Esophagus squamous epithelium (tissue), 5 donors: ENCODE measurements around the gene SLAMF6. TPM values are rescaled to one million over a fixed set of nuclear protein-coding genes. Genes with fewer than 3 reads are reported as not detected.

Experiments
- DNase-seq: peaks from one replicate; lab custom pipeline; 2025; lab: John Stamatoyannopoulos, UW
- H3K27ac ChIP-seq, 4 donors: fragments of 200-600 bp; sonication (generic); one replicate each; pipeline ENCODE4 v1.5.1; 2016 to 2019; ENCODE audit warnings: mild to moderate bottlenecking in 1 of 4
- H3K27me3 ChIP-seq, 4 donors: fragments of 200-600 bp; sonication (generic); 1 replicate in 3 of 4; 2 replicates in 1 of 4; pipeline versions ENCODE4 v1.5.1 to v1.6.0; 2017 to 2021; ENCODE audit warnings: antibody characterized with exemption in 1 of 4
- H3K36me3 ChIP-seq, 3 donors: fragments of 200-600 bp; sonication (generic); one replicate each; pipeline ENCODE4 v1.5.1; 2016 to 2019
- H3K4me1 ChIP-seq, 3 donors: fragments of 200-600 bp; sonication (generic); one replicate each; pipeline ENCODE4 v1.5.1; 2017 to 2019
- H3K4me3 ChIP-seq, 4 donors: fragments of 200-600 bp; sonication (generic); 1 replicate in 3 of 4; 2 replicates in 1 of 4; pipeline ENCODE4 v1.5.1; 2016 to 2019; ENCODE audit warnings: mild to moderate bottlenecking in 2 of 4, moderate library complexity in 1 of 4
- H3K9me3 ChIP-seq, 3 donors: fragments of 200-600 bp; sonication (generic); one replicate each; pipeline ENCODE4 v1.5.1; 2016 to 2019
- CTCF ChIP-seq, 6 experiments: fragments of 450-650 bp in 4 of 6; fragments of 200-600 bp in 2 of 6; sonication (generic) in 2 of 6; IDR thresholded peaks; one replicate each; pipeline ENCODE4 v1.5.1; 2016 to 2019; ENCODE audit warnings: antibody characterized with exemption in 6 of 6, mild to moderate bottlenecking in 4 of 6, moderate library complexity in 4 of 6
- POLR2A ChIP-seq, 4 donors: fragments of 450-650 bp; IDR thresholded peaks; one replicate each; pipeline ENCODE4 v1.6.1; 2017; ENCODE audit warnings: antibody characterized with exemption in 4 of 4, mild to moderate bottlenecking in 4 of 4, moderate library complexity in 3 of 4
- WGBS, 2 donors: methylation state at CpG; one replicate each; pipeline ENCODE4 v1.1.5; 2018; 5-methylcytosine and 5-hydroxymethylcytosine counted together
- intact Hi-C: fragments of 100-400 bp; cut with DNase I; formaldehyde crosslinking; loops from one replicate; pipeline ENCODE4 v1.15.0; 2022
- total RNA-seq, 4 donors: library from RNA; depleted of rRNA; stranded (reverse); fragments of >200 nt; gene quantifications; one replicate each; pipeline ENCODE4 v1.1.0, GENCODE V29; 2016
- donor health status: DM: yes; HTN: yes; CAD: no.

SLAMF6 gene
- total RNA-seq, 4 donors from 2014 or later = 1.2 to 5.0 (median 1.5) TPM

- H3K36me3 ChIP-seq = no peaks in the 10 kb centered on the region
- H3K4me3 ChIP-seq = no peak overlapping the region
- TF ChIP-seq CTCF (IDR thresholded peaks at IDR 0.05) = no peak
- no peak for TF ChIP-seq POLR2A (IDR thresholded peaks at IDR 0.05)
- intact Hi-C loops = no loop called here
- H3K27ac ChIP-seq = no peak overlapping the region
- no peaks in the 10 kb centered on the region for H3K9me3 ChIP-seq
- DNase-seq = no peak
- H3K27me3 ChIP-seq = peaks cover 0 to 9% (median 0%) of the 10 kb centered on the region in 4 donors
- H3K4me1 ChIP-seq = no peaks in the 10 kb centered on the region
- WGBS, 2 donors = 59 to 86% methylated on average over 7 of the region's 7 CpGs
Measured at GRCh38 chr1:160453443-160453842, 69.6 kb downstream of the SLAMF6 start.

- Histone ChIP-seq H3K4me3 (no peak overlapping the region), H3K27ac (no peak overlapping the region), H3K36me3 (no peaks in the 10 kb centered on the region), H3K27me3 (peaks cover 0 to 10% (median 0%) of the 10 kb centered on the region in 4 donors), H3K9me3 (no peaks in the 10 kb centered on the region), H3K4me1 (no peaks in the 10 kb centered on the region)
- TF ChIP-seq CTCF (IDR thresholded peaks at IDR 0.05) (no peak), POLR2A (IDR thresholded peaks at IDR 0.05) (no peak)
- WGBS, 2 donors = 41 to 56% methylated on average over 1 of the region's 1 CpG
- no peak for DNase-seq
- intact Hi-C loops = no loop called here
Measured at GRCh38 chr1:160451859-160452232, 71.2 kb downstream of the SLAMF6 start.

- 54 to 64% methylated on average over 7 of the region's 7 CpGs for WGBS, 2 donors
- H3K4me1 ChIP-seq = no peaks in the 10 kb centered on the region
- intact Hi-C loops = no loop called here
Measured at GRCh38 chr1:160451119-160451858, 71.8 kb downstream of the SLAMF6 start.

GRCh38 chr1:160449494-160449893 is 73.6 kb downstream of the SLAMF6 start:
- Histone ChIP-seq H3K27ac (no peak overlapping the region), H3K4me3 (no peak overlapping the region), H3K4me1 (no peaks in the 10 kb centered on the region), H3K9me3 (no peaks in the 10 kb centered on the region), H3K36me3 (no peaks in the 10 kb centered on the region), H3K27me3 (peaks cover 0 to 10% (median 1%) of the 10 kb centered on the region in 4 donors)
- WGBS, 2 donors = 78 to 83% methylated on average over 2 of the region's 2 CpGs
- TF ChIP-seq POLR2A (IDR thresholded peaks at IDR 0.05) (no peak), CTCF (IDR thresholded peaks at IDR 0.05) (no peak)
- no peak for DNase-seq
- intact Hi-C loops = no loop called here

More at GRCh38 chr1:160451119-160451858, 71.8 kb downstream of the SLAMF6 start:
- Histone ChIP-seq H3K36me3 (no peaks in the 10 kb centered on the region), H3K27me3 (peaks cover 0 to 10% (median 0%) of the 10 kb centered on the region in 4 donors), H3K27ac (no peak overlapping the region), H3K9me3 (no peaks in the 10 kb centered on the region), H3K4me3 (no peak overlapping the region)
- DNase-seq = no peak
- no peak for TF ChIP-seq POLR2A (IDR thresholded peaks at IDR 0.05)
- no peak for TF ChIP-seq CTCF (IDR thresholded peaks at IDR 0.05)

GRCh38 chr1:160446945-160447600 is 76.0 kb downstream of the SLAMF6 start:
- intact Hi-C loops = no loop called here
- TF ChIP-seq CTCF (IDR thresholded peaks at IDR 0.05) (no peak), POLR2A (IDR thresholded peaks at IDR 0.05) (no peak)
- no peaks in the 10 kb centered on the region for H3K36me3 ChIP-seq
- H3K27ac ChIP-seq = no peak overlapping the region
- no peak for DNase-seq
- no peaks in the 10 kb centered on the region for H3K9me3 ChIP-seq
- H3K4me3 ChIP-seq = no peak overlapping the region
- WGBS, 2 donors = 44 to 47% methylated on average over 8 of the region's 8 CpGs
- H3K4me1 ChIP-seq = no peaks in the 10 kb centered on the region
- peaks cover 0 to 10% (median 1%) of the 10 kb centered on the region in 4 donors for H3K27me3 ChIP-seq
